GM12878 (cell line): Measurements from ENCODE around the gene NOL12. TPM values are rescaled to one million over a fixed set of nuclear protein-coding genes. Genes with fewer than 3 reads are reported as not detected.

Source experiments
- ATAC-seq: fragments of 200-7000 bp; cut with Tn5 transposase; 3 replicates; pipeline ENCODE4 v1.9.1; 2020; ENCODE audit warnings: mild to moderate bottlenecking, moderate library complexity
- BruUV-seq: library from RNA; stranded (reverse); fragments of 400-500 nt; replicated peaks from 2 replicates; lab custom pipeline; 2021; lab: Mats Ljungman, UMichigan
- CTCF ChIA-PET: fragments of 300-600 bp; sonication (Branson Sonifier 250); formaldehyde crosslinking; extraction: SDS; loops from one replicate; lab custom pipeline; 2021; ENCODE audit warnings: inconsistent platforms; lab: Yijun Ruan, JAX
- POLR2A ChIA-PET: fragments of 350-600 bp; formaldehyde crosslinking; extraction: SDS; loops from one replicate; lab custom pipeline; 2021; ENCODE audit warnings: inconsistent platforms; lab: Charles Lee
- RAD21 ChIA-PET: fragments of 300-600 bp; sonication (Branson Sonifier 250); formaldehyde crosslinking; loops from one replicate; lab custom pipeline; 2023; ENCODE audit warnings: antibody characterized with exemption; ENCODE audit not compliant: unreplicated experiment; lab: Charles Lee
- SMC1A ChIA-PET: fragments of 300-600 bp; sonication (Branson Sonifier 250); formaldehyde crosslinking; loops from one replicate; lab custom pipeline; 2023; ENCODE audit not compliant: unreplicated experiment, uncharacterized antibody; lab: Charles Lee
- DNase-seq: peaks from one replicate; pipeline ENCODE4 v3.0.0-alpha.2; 2011; ENCODE audit warnings: low read depth, low spot score
- FAIRE-seq: peaks from 3 replicates; lab custom pipeline; 2011; peaks lifted over from hg19 to GRCh38; lab: Jason Lieb, UNC
- H2AFZ ChIP-seq: 2 replicates; pipeline ENCODE4 v1.6.0; 2011; ENCODE audit warnings: low read depth, low read length, control low read depth; ENCODE audit not compliant: control insufficient read depth
- H3K27ac ChIP-seq: 2 replicates; pipeline ENCODE4 v1.5.1; 2011; ENCODE audit warnings: control low read depth; ENCODE audit not compliant: control insufficient read depth, insufficient read depth
- H3K27me3 ChIP-seq, 2 experiments: replicated peaks in 1 of 2; 2 replicates each; pipeline versions ENCODE4 v1.6.0 to v1.6.1; 2011; ENCODE audit warnings: low read length in 1 of 2; ENCODE audit not compliant: control insufficient read depth in 2 of 2, insufficient read depth in 2 of 2
- H3K36me3 ChIP-seq, 2 experiments: 2 replicates each; pipeline ENCODE4 v1.5.1; 2011; ENCODE audit warnings: low read length in 1 of 2; ENCODE audit not compliant: control insufficient read depth in 2 of 2, insufficient read depth in 2 of 2
- H3K4me1 ChIP-seq: 2 replicates; pipeline ENCODE4 v1.6.1; 2011; ENCODE audit warnings: mild to moderate bottlenecking, low read length, moderate library complexity, mixed read lengths; ENCODE audit not compliant: control insufficient read depth, insufficient read depth
- H3K4me2 ChIP-seq: 2 replicates; pipeline ENCODE4 v1.6.0; 2011; ENCODE audit warnings: control low read depth; ENCODE audit not compliant: control insufficient read depth, insufficient read depth
- H3K4me3 ChIP-seq: fragments of 200-600 bp; sonication (generic); 2 replicates; pipeline ENCODE4 v1.5.1; 2016
- H3K79me2 ChIP-seq: 2 replicates; pipeline ENCODE4 v1.6.0; 2011; ENCODE audit warnings: low read length; ENCODE audit not compliant: control insufficient read depth, insufficient read depth
- H3K9ac ChIP-seq: 2 replicates; pipeline ENCODE4 v1.8.0; 2011; ENCODE audit warnings: low read length, control low read depth, mixed read lengths; ENCODE audit not compliant: control insufficient read depth, insufficient read depth
- H3K9me3 ChIP-seq: replicated peaks from 3 replicates; pipeline ENCODE4 v1.5.1; 2011; ENCODE audit warnings: mild to moderate bottlenecking, low read length; ENCODE audit not compliant: control insufficient read depth, insufficient read depth
- H4K20me1 ChIP-seq: 2 replicates; pipeline ENCODE4 v1.6.0; 2011; ENCODE audit not compliant: control insufficient read depth, insufficient read depth
- HDGF ChIP-seq: fragments of 450-650 bp; IDR thresholded peaks from 2 replicates; pipeline ENCODE4 v1.6.1; 2016; ENCODE audit warnings: antibody characterized with exemption
- IRF5 ChIP-seq: fragments of 450-650 bp; IDR thresholded peaks from 2 replicates; pipeline ENCODE4 v1.6.1; 2017; ENCODE audit warnings: borderline replicate concordance
- NFXL1 ChIP-seq: fragments of 450-650 bp; IDR thresholded peaks from 2 replicates; pipeline ENCODE4 v1.6.1; 2017; ENCODE audit warnings: antibody characterized with exemption, mild to moderate bottlenecking, borderline replicate concordance
- NFYB ChIP-seq: IDR thresholded peaks from 2 replicates; pipeline ENCODE4 v1.6.1; 2011; ENCODE audit warnings: low read depth, mild to moderate bottlenecking, low read length, improper control_type of control experiment, moderate library complexity; ENCODE audit not compliant: insufficient read depth
- NKRF ChIP-seq: fragments of 450-650 bp; conservative IDR thresholded peaks from 2 replicates; pipeline ENCODE4 v1.6.1; 2017; ENCODE audit warnings: mild to moderate bottlenecking, moderate library complexity
- PAX5 ChIP-seq: IDR thresholded peaks from 2 replicates; pipeline ENCODE4 v1.6.1; 2011; ENCODE audit warnings: low read depth, low read length, borderline replicate concordance
- RFX5 ChIP-seq: IDR thresholded peaks from 2 replicates; pipeline ENCODE4 v1.6.1; 2011; ENCODE audit warnings: low read depth, low read length, improper control_type of control experiment
- ZNF592 ChIP-seq: fragments of 450-650 bp; IDR thresholded peaks from 2 replicates; pipeline ENCODE4 v1.6.1; 2017; ENCODE audit warnings: mild to moderate bottlenecking, moderate library complexity
- ZSCAN29 ChIP-seq: fragments of 450-650 bp; IDR thresholded peaks from 2 replicates; pipeline ENCODE4 v1.6.1; 2017; ENCODE audit warnings: mild to moderate bottlenecking, moderate library complexity
- ZZZ3 ChIP-seq: IDR thresholded peaks from 2 replicates; pipeline ENCODE4 v1.6.1; 2011; ENCODE audit warnings: low read depth; ENCODE audit not compliant: control insufficient read depth, insufficient read length
- WGBS: methylation state at CpG from one replicate; pipeline ENCODE4 v1.1.6; 2016; ENCODE audit warnings: low lambda C conversion rate; ENCODE audit not compliant: insufficient replicate concordance, insufficient coverage; ENCODE audit errors: missing lambda C conversion rate; 5-methylcytosine and 5-hydroxymethylcytosine counted together
- in situ Hi-C: fragments of 300-500 bp; cut with MboI; formaldehyde crosslinking; loops from 9 replicates; pipeline ENCODE4 v1.14.3; 2018; ENCODE audit warnings: mixed read lengths
- intact Hi-C: fragments of 100-400 bp; cut with micrococcal nuclease; formaldehyde crosslinking; loops from one replicate; pipeline ENCODE4 v1.14.2; 2022; ENCODE audit not compliant: unreplicated experiment
- polyA plus RNA-seq, 11 experiments: library from polyadenylated mRNA; depleted of rRNA in 4 of 11; unstranded in 6 of 11; stranded (reverse) in 5 of 11; fragments of >200 nt; fragmentation: Nextera tagmentation in 4 of 11; fragmentation: Illumina TruSeq in 1 of 11; extraction: Ambion mirVana in 4 of 11; extraction: Trizol in 1 of 11; gene quantifications; 1 replicate in 1 of 11; 2 replicates in 10 of 11; pipeline versions ENCODE4 v1.2.1 to v1.2.3, GENCODE V29; 2011 to 2016; ENCODE audit warnings: inconsistent platforms in 2 of 11, missing spikeins in 2 of 11, low read depth in 1 of 11
- total RNA-seq, 4 experiments: library from RNA; depleted of rRNA in 3 of 4; stranded (reverse); fragments of >200 nt in 3 of 4; fragmentation: Illumina TruSeq in 1 of 4; extraction: Trizol in 1 of 4; gene quantifications; 2 replicates each; pipeline versions ENCODE4 v1.2.1 to v1.2.3, GENCODE V29; 2013 to 2021

Gene NOL12
- total and polyA plus RNA-seq, 10 of the 15 experiments (the other 5 are each of a cell fraction or from before 2014, with no cell fraction given) = 3.3 to 69.4 (median 41.1) TPM

- BruUV-seq = no TSS peak
- 85% methylated on average over 7 of the region's 7 CpGs for WGBS
Measured at GRCh38 chr22:37690407-37690806, 4.3 kb downstream of the NOL12 start.

GRCh38 chr22:37690901-37691504, 4.9 kb downstream of the NOL12 start:
- DNase-seq (no peak), FAIRE-seq (no peak), ATAC-seq (no peak)
- no peaks in the 10 kb centered on the region for H3K27me3 ChIP-seq
- H3K79me2 ChIP-seq = peaks cover 18% of the 10 kb centered on the region
- H3K9me3 ChIP-seq = no peaks in the 10 kb centered on the region
- H3K27ac ChIP-seq = no peak overlapping the region
- in situ Hi-C loops = no loop called here
- no peak overlapping the region for H2AFZ ChIP-seq
- SMC1A ChIA-PET = no interaction called here
- POLR2A ChIA-PET = interaction anchor here (0.6 kb wide), 1 partner anchor 38 kb away, joined by 3 read pairs; no protein-coding TSS in a partner anchor
- H3K4me3 ChIP-seq = no peak overlapping the region
- peaks cover 9 to 23% of the 10 kb centered on the region in 2 experiments; a peak in 3 of 4 replicates for H3K36me3 ChIP-seq
- peaks cover 4% of the 10 kb centered on the region; the same call in 1 of the 2 replicates for H3K4me1 ChIP-seq
- RAD21 ChIA-PET = no interaction called here
- H3K4me2 ChIP-seq = no peak overlapping the region
- H4K20me1 ChIP-seq = no peaks in the 10 kb centered on the region
- CTCF ChIA-PET = no interaction called here
- intact Hi-C loops = no loop called here
- BruUV-seq = no TSS peak
- 93% methylated on average over 17 of the region's 18 CpGs for WGBS
- H3K9ac ChIP-seq = no peak overlapping the region
- TF ChIP-seq RFX5 = no peak
- TF ChIP-seq NKRF = no peak
- TF ChIP-seq IRF5 = no peak
- no peak for TF ChIP-seq HDGF
- no peak for TF ChIP-seq ZZZ3
- no peak for TF ChIP-seq PAX5
- TF ChIP-seq ZNF592 = no peak
- TF ChIP-seq NFYB = no peak
- TF ChIP-seq ZSCAN29 = no peak

More at GRCh38 chr22:37690407-37690806, 4.3 kb downstream of the NOL12 start:
- POLR2A ChIA-PET = no interaction called here
- FAIRE-seq (no peak), DNase-seq (no peak), ATAC-seq (no peak)
- CTCF ChIA-PET = no interaction called here
- Histone ChIP-seq H3K36me3 (peaks cover 9 to 23% of the 10 kb centered on the region in 2 experiments; a peak in 3 of 4 replicates), H3K27ac (no peak overlapping the region), H3K27me3 (no peaks in the 10 kb centered on the region), H3K9me3 (no peaks in the 10 kb centered on the region), H2AFZ (no peak overlapping the region), H3K4me2 (no peak overlapping the region), H4K20me1 (no peaks in the 10 kb centered on the region), H3K79me2 (peaks cover 18% of the 10 kb centered on the region), H3K4me1 (peaks cover 10% of the 10 kb centered on the region), H3K4me3 (no peak overlapping the region), H3K9ac (no peak overlapping the region)
- in situ Hi-C loops = no loop called here
- intact Hi-C loops = no loop called here
- RAD21 ChIA-PET = no interaction called here
- SMC1A ChIA-PET = no interaction called here
- TF ChIP-seq NFXL1 = no peak
